ENCODE results near the gene DGKA. TPM values are rescaled to one million over a fixed set of nuclear protein-coding genes. Genes with fewer than 3 reads are reported as not detected.
A peak's percentile ranks its signal among the peaks of the same experiment; 100 is the strongest.
"Not testable (repeated sequence)": the region's sequence is repeated elsewhere in the genome, so short reads cannot be mapped to it uniquely, and the experiment has no call there.

DGKA gene
- total RNA-seq, 4 donors from 2014 or later: 21.9 to 80.3 (median 37.4) TPM

GRCh38 chr12:55974308-55974730 is 43.4 kb downstream of the DGKA start:
- no peak for TF ChIP-seq CTCF (IDR thresholded peaks at IDR 0.05)
- TF ChIP-seq POLR2AphosphoS5 (IDR thresholded peaks at IDR 0.05): no peak
- TF ChIP-seq POLR2A (IDR thresholded peaks at IDR 0.05): no peak
- TF ChIP-seq EP300 (IDR thresholded peaks at IDR 0.05): no peak
- no peaks in the 10 kb centered on the region for H3K9me3 ChIP-seq
- no peaks in the 10 kb centered on the region for H3K27me3 ChIP-seq
- H3K4me3 ChIP-seq: peak overlapping the region; percentile 94 to 99
- ATAC-seq: no peak
- H3K36me3 ChIP-seq: peaks cover 0 to 23% of the 10 kb centered on the region in 2 donors
- H3K4me1 ChIP-seq: peaks cover 3 to 71% (median 18%) of the 10 kb centered on the region in 3 donors
- WGBS, 2 donors (ENCODE audit: low coverage in 1 of 2): 0% methylated on average over 4 to 6 of the region's 15 CpGs
- peak overlapping the region; percentile 97 to 99 (median 97) for H3K27ac ChIP-seq

- Histone ChIP-seq H3K9me3 (no peaks in the 10 kb centered on the region), H3K27ac (no peak overlapping the region), H3K4me3 (no peak overlapping the region), H3K27me3 (no peaks in the 10 kb centered on the region), H3K4me1 (peaks cover 0 to 54% (median 18%) of the 10 kb centered on the region in 3 donors), H3K36me3 (peaks cover 0 to 25% of the 10 kb centered on the region in 2 donors)
- WGBS, 2 donors (ENCODE audit: low coverage in 1 of 2): 95 to 98% methylated on average over 4 to 7 of the region's 7 CpGs
- TF ChIP-seq POLR2AphosphoS5 (IDR thresholded peaks at IDR 0.05) (no peak), EP300 (IDR thresholded peaks at IDR 0.05) (no peak), POLR2A (IDR thresholded peaks at IDR 0.05) (no peak), CTCF (IDR thresholded peaks at IDR 0.05) (no peak)
- no peak for ATAC-seq
These were observed 47.4 kb downstream of the DGKA start for GRCh38 chr12:55978393-55978792.

- no peak for ATAC-seq
- Histone ChIP-seq H3K27me3 (no peaks in the 10 kb centered on the region), H3K4me1 (peaks cover 0 to 54% (median 18%) of the 10 kb centered on the region in 3 donors), H3K27ac (no peak overlapping the region), H3K36me3 (peaks cover 0 to 31% of the 10 kb centered on the region in 2 donors), H3K4me3 (no peak overlapping the region), H3K9me3 (no peaks in the 10 kb centered on the region)
- WGBS, 2 donors (ENCODE audit: low coverage in 1 of 2): 89 to 97% methylated on average over 3 of the region's 3 CpGs
- TF ChIP-seq POLR2AphosphoS5 (IDR thresholded peaks at IDR 0.05) (no peak), CTCF (IDR thresholded peaks at IDR 0.05) (no peak), EP300 (IDR thresholded peaks at IDR 0.05) (no peak), POLR2A (IDR thresholded peaks at IDR 0.05) (no peak)
These were observed 48.1 kb downstream of the DGKA start for GRCh38 chr12:55979069-55979468.

DNA sequence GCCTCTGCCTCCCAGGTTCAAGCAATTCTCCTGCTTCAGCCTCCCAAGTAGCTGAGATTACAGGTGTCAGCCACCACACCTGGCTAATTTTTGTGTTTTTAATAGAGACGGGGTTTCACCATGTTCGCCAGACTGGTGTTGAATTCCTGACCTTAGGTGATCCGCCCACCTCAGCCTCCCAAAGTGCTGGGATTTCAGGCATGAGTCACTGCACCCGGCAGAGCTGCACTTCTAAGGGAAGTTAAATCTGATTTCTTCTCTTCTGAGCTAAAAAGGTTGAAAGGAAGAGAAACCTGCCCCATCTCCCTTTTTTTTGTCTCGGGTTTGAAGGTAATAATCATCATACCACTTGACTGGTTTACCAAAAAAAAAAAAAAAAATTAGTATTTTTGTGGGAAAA is 50.9 kb downstream of the DGKA start:
- H3K27ac ChIP-seq, H3K9me3 ChIP-seq, H3K4me3 ChIP-seq, ATAC-seq, H3K27me3 ChIP-seq: not testable (repeated sequence)
- 62 to 70% methylated on average over 2 to 5 of the region's 5 CpGs for WGBS, 2 donors (ENCODE audit: low coverage in 1 of 2)
- Histone ChIP-seq H3K36me3 (peaks cover 0 to 56% of the 10 kb centered on the region in 2 donors), H3K4me1 (peaks cover 0 to 29% (median 1%) of the 10 kb centered on the region in 3 donors)

- Histone ChIP-seq H3K36me3 (peaks cover 0 to 58% of the 10 kb centered on the region in 2 donors), H3K27me3 (no peaks in the 10 kb centered on the region), H3K9me3 (no peaks in the 10 kb centered on the region), H3K4me1 (peaks cover 0 to 23% (median 0%) of the 10 kb centered on the region in 3 donors), H3K4me3 (no peak overlapping the region), H3K27ac (no peak overlapping the region)
- ATAC-seq: no peak
- no peak for TF ChIP-seq EP300 (IDR thresholded peaks at IDR 0.05)
- TF ChIP-seq POLR2AphosphoS5 (IDR thresholded peaks at IDR 0.05): no peak
- no peak for TF ChIP-seq POLR2A (IDR thresholded peaks at IDR 0.05)
- no peak for TF ChIP-seq CTCF (IDR thresholded peaks at IDR 0.05)
- 63 to 72% methylated on average over 3 of the region's 3 CpGs for WGBS, 2 donors (ENCODE audit: low coverage in 1 of 2)
These were observed 51.5 kb downstream of the DGKA start for GRCh38 chr12:55982319-55982936.

Data from gastroesophageal sphincter (tissue), 4 donors.